Mesenchymal stem cell (in vitro differentiated cells and primary cell): ENCODE results near the gene RBMS3.

Experiments used
- DNase-seq: peaks from one replicate; pipeline ENCODE4 v3.0.0-alpha.2; 2013
- H2AFZ ChIP-seq: one replicate; pipeline ENCODE4 v1.6.1; 2013; ENCODE audit warnings: low read depth, mild to moderate bottlenecking, control low read depth, inconsistent platforms, low read length, moderate library complexity
- H2AK5ac ChIP-seq: 2 replicates; pipeline ENCODE4 v1.6.1; 2013; ENCODE audit warnings: low read length, moderate library complexity, mild to moderate bottlenecking, inconsistent platforms; ENCODE audit not compliant: severe bottlenecking
- H2BK120ac ChIP-seq: one replicate; pipeline ENCODE4 v1.6.1; 2013; ENCODE audit warnings: low read depth, mild to moderate bottlenecking, inconsistent platforms, low read length, moderate library complexity
- H2BK12ac ChIP-seq, 2 experiments: one replicate each; pipeline ENCODE4 v1.6.1; 2013; ENCODE audit warnings: inconsistent platforms in 2 of 2, low read length in 2 of 2, mild to moderate bottlenecking in 2 of 2, moderate library complexity in 2 of 2, control low read depth in 1 of 2
- H2BK15ac ChIP-seq: one replicate; pipeline ENCODE4 v1.6.1; 2013; ENCODE audit warnings: mild to moderate bottlenecking, low read depth, inconsistent platforms; ENCODE audit not compliant: poor library complexity, severe bottlenecking
- H2BK5ac ChIP-seq: 2 replicates; pipeline ENCODE4 v1.6.1; 2013; ENCODE audit warnings: low read depth, mild to moderate bottlenecking, low read length, control low read depth, inconsistent platforms; ENCODE audit not compliant: poor library complexity, severe bottlenecking
- H3K14ac ChIP-seq, 2 experiments: one replicate each; pipeline ENCODE4 v1.6.1; 2013; ENCODE audit warnings: inconsistent platforms in 2 of 2, low read length in 2 of 2, control low read depth in 1 of 2, mild to moderate bottlenecking in 1 of 2, moderate library complexity in 1 of 2
- H3K18ac ChIP-seq, 2 experiments: one replicate each; pipeline ENCODE4 v1.6.1; 2013; ENCODE audit warnings: inconsistent platforms in 2 of 2, low read length in 2 of 2, control low read depth in 1 of 2, low read depth in 1 of 2, mild to moderate bottlenecking in 1 of 2
- H3K23ac ChIP-seq, 2 experiments: one replicate each; pipeline ENCODE4 v1.6.1; 2013; ENCODE audit warnings: inconsistent platforms in 2 of 2, low read length in 2 of 2, mild to moderate bottlenecking in 2 of 2, moderate library complexity in 2 of 2, control low read depth in 1 of 2
- H3K27ac ChIP-seq: 2 replicates; pipeline ENCODE4 v1.5.1; 2013; ENCODE audit warnings: mild to moderate bottlenecking, moderate library complexity, low read length, control low read depth, inconsistent platforms; ENCODE audit not compliant: poor library complexity, severe bottlenecking
- H3K27me3 ChIP-seq, 2 experiments: 2 replicates each; pipeline versions ENCODE4 v1.6.1 to v1.7.0; 2013; ENCODE audit warnings: low read length in 2 of 2, mild to moderate bottlenecking in 2 of 2, moderate library complexity in 2 of 2, control low read depth in 1 of 2, inconsistent platforms in 1 of 2; ENCODE audit not compliant: control insufficient read depth in 1 of 2, insufficient read depth in 1 of 2
- H3K36me3 ChIP-seq, 2 experiments: 2 replicates each; pipeline versions ENCODE4 v1.6.1 to v1.7.0; 2013; ENCODE audit warnings: low read length in 2 of 2, control low read depth in 1 of 2, inconsistent platforms in 1 of 2, low read depth in 1 of 2, mild to moderate bottlenecking in 1 of 2; ENCODE audit not compliant: insufficient read depth in 2 of 2, control insufficient read depth in 1 of 2
- H3K4ac ChIP-seq, 2 experiments: one replicate each; pipeline ENCODE4 v1.6.1; 2013; ENCODE audit warnings: inconsistent platforms in 2 of 2, low read length in 2 of 2, mild to moderate bottlenecking in 2 of 2, moderate library complexity in 2 of 2, control low read depth in 1 of 2, low read depth in 1 of 2
- H3K4me1 ChIP-seq: 2 replicates; pipeline ENCODE4 v1.6.1; 2013; ENCODE audit warnings: low read depth, low read length, control low read depth; ENCODE audit not compliant: control insufficient read depth, insufficient read depth
- H3K4me2 ChIP-seq: 2 replicates; pipeline ENCODE4 v1.6.1; 2013; ENCODE audit warnings: low read length, mild to moderate bottlenecking, inconsistent platforms; ENCODE audit not compliant: poor library complexity, severe bottlenecking
- H3K4me3 ChIP-seq, 2 experiments: 2 replicates each; pipeline versions ENCODE4 v1.5.1 to v1.7.0; 2013; ENCODE audit warnings: low read length in 2 of 2, mild to moderate bottlenecking in 2 of 2, control low read depth in 1 of 2, low read depth in 1 of 2; ENCODE audit not compliant: insufficient read depth in 1 of 2
- H3K79me1 ChIP-seq: replicated peaks from 2 replicates; pipeline ENCODE4 v1.6.1; 2013; ENCODE audit warnings: mild to moderate bottlenecking, control low read depth, low read length, inconsistent platforms; ENCODE audit not compliant: poor library complexity, severe bottlenecking
- H3K9ac ChIP-seq: 2 replicates; pipeline ENCODE4 v1.7.0; 2013; ENCODE audit warnings: mild to moderate bottlenecking, low read length, moderate library complexity
- H3K9me3 ChIP-seq: 2 replicates; pipeline ENCODE4 v1.7.0; 2013; ENCODE audit warnings: mild to moderate bottlenecking, low read length; ENCODE audit not compliant: control insufficient read depth
- H4K8ac ChIP-seq: one replicate; pipeline ENCODE4 v1.6.1; 2013; ENCODE audit warnings: inconsistent platforms, mild to moderate bottlenecking, low read length, moderate library complexity
- H4K91ac ChIP-seq: one replicate; pipeline ENCODE4 v1.6.1; 2013; ENCODE audit warnings: mild to moderate bottlenecking, low read length, inconsistent platforms
- WGBS: methylation state at CpG from one replicate; pipeline ENCODE4 v1.1.7; 2013; ENCODE audit warnings: mixed read lengths; 5-methylcytosine and 5-hydroxymethylcytosine counted together

The RBMS3 gene

GRCh38 chr3:29534006-29534405, 253.1 kb downstream of the RBMS3 start:
- WGBS: 100% methylated on average over 1 of the region's 3 CpGs
- no peaks in the 10 kb centered on the region for H3K27me3 ChIP-seq
- H2BK15ac ChIP-seq: no peak overlapping the region
- H3K4me2 ChIP-seq: no peak overlapping the region
- no peak overlapping the region for H3K9ac ChIP-seq
- no peak overlapping the region for H3K4me3 ChIP-seq
- H3K79me1 ChIP-seq: peaks cover 9% of the 10 kb centered on the region
- H3K27ac ChIP-seq: no peak overlapping the region
- H2BK120ac ChIP-seq: no peak overlapping the region
- H2BK12ac ChIP-seq: no peak overlapping the region
- no peak overlapping the region for H2AFZ ChIP-seq
- H4K91ac ChIP-seq: no peak overlapping the region
- no peak for DNase-seq
- no peak overlapping the region for H3K18ac ChIP-seq
- no peak overlapping the region for H3K4ac ChIP-seq
- H3K36me3 ChIP-seq: no peaks in the 10 kb centered on the region
- H4K8ac ChIP-seq: no peak overlapping the region
- no peak overlapping the region for H2AK5ac ChIP-seq
- H3K4me1 ChIP-seq: peaks cover 1% of the 10 kb centered on the region
- no peak overlapping the region for H3K14ac ChIP-seq
- no peak overlapping the region for H3K23ac ChIP-seq
- H3K9me3 ChIP-seq: no peaks in the 10 kb centered on the region
- no peak overlapping the region for H2BK5ac ChIP-seq

DNA sequence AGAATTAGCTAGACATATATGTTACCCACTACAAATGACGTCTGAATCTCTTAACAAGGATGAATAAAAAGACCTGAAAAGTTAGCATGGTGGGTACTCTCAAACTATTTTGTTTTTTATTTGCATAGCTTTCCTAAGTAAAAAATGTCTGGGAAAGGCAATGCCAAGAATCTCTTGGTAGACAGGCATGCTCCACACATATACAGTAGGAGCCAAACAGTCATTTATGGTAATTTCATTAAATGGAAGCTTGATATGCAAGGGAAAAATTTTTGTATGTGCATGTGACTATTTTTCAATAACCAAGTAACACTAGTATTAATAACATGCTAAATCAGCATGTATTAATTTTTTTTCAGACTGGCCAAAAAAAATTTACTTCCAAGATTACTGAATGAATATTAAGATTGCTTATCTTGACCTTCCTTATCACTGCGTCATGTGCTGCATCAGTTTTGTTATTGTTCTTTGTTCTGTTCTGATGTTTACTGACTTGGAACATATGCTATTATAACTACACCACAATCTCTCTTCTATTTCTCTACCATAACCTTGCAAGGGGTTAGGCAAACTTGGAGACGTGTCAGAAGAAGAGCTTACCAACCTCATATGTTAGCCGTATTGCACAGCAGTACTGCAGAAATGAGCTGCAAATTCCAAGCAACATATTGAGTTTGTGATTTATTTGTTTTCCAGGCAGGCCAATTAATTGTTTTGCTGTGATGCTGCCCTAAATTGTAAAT, 255.3 kb downstream of the RBMS3 start:
- Histone ChIP-seq H3K79me1 (peaks cover 12% of the 10 kb centered on the region), H4K8ac (no peak overlapping the region), H2AK5ac (no peak overlapping the region), H2BK15ac (no peak overlapping the region), H2BK5ac (no peak overlapping the region), H4K91ac (no peak overlapping the region), H2BK12ac (no peak overlapping the region), H3K4ac (no peak overlapping the region), H3K4me1 (peaks cover 1% of the 10 kb centered on the region), H3K14ac (no peak overlapping the region), H3K9me3 (no peaks in the 10 kb centered on the region), H3K27ac (no peak overlapping the region), H3K4me2 (no peak overlapping the region), H3K18ac (no peak overlapping the region), H3K36me3 (no peaks in the 10 kb centered on the region), H3K23ac (no peak overlapping the region), H3K4me3 (no peak overlapping the region), H3K9ac (no peak overlapping the region), H2AFZ (no peak overlapping the region), H3K27me3 (no peaks in the 10 kb centered on the region), H2BK120ac (no peak overlapping the region)
- no peak for DNase-seq
- WGBS: 95% methylated on average over 2 of the region's 4 CpGs

DNA sequence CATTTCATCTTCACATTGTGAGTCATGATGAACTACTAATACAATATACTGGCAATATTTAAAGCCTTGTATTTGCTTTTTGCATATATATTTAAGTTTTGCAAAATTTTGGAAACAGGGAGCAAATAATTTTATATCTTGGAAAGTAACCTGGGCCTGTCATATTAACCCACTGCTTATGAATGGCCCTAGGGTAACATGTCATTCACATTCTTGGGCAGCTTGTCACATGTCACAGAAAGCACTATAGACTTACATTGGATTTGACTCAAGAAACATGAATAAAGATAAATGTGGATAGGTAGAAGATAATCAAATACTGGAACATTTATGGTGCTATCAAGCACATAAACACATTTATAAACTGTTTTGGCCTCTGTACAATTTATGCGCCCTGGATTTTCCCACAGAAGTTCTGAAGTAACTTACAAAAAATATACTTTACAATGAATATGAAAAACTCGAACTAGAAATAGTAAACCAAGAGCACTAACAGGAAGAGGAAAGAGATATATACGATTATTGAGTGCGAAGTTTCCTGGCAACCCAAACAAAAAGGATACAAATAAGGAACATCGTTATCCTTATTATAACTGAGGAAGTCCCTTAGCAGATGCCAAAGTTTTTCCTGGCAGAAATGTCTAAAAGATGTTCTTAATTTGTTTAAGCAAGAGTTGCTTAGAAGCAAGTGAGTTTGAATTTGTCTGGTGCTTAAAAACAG, 257.2 kb downstream of the RBMS3 start:
- Histone ChIP-seq H3K4me2 (no peak overlapping the region), H3K18ac (no peak overlapping the region), H3K27me3 (no peaks in the 10 kb centered on the region), H4K91ac (no peak overlapping the region), H2BK5ac (no peak overlapping the region), H3K23ac (no peak overlapping the region), H3K4me1 (no peaks in the 10 kb centered on the region), H3K36me3 (peaks cover 0 to 3% of the 10 kb centered on the region in 2 experiments), H2BK120ac (no peak overlapping the region), H2AK5ac (no peak overlapping the region), H4K8ac (no peak overlapping the region), H2BK12ac (no peak overlapping the region), H3K9ac (peak overlapping the region; percentile 48), H3K4ac (no peak overlapping the region), H3K79me1 (peaks cover 15% of the 10 kb centered on the region), H3K27ac (no peak overlapping the region), H3K4me3 (no peak overlapping the region), H3K9me3 (no peaks in the 10 kb centered on the region), H3K14ac (no peak overlapping the region), H2BK15ac (no peak overlapping the region), H2AFZ (no peak overlapping the region)
- DNase-seq: no peak
- WGBS: 84% methylated on average over 3 of the region's 5 CpGs

DNA sequence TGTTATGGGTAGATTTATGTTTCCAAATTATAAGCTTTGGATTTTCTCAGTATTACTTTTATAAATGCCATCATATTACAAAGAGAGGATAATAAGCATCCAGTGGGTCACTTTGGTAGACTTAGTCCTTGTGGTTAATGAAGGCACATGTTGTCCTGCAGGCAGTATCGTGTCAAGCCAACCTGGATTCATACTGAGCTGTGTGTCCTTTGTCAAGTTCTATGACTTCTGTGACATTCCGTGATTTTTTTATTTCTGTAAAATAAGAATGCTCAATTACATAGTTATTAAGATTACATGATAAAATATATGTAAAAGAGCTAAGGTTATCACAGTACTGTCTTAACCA, 257.7 kb downstream of the RBMS3 start:
- no peak overlapping the region for H3K23ac ChIP-seq
- H3K18ac ChIP-seq: no peak overlapping the region
- no peak overlapping the region for H3K27ac ChIP-seq
- no peaks in the 10 kb centered on the region for H3K4me1 ChIP-seq
- H3K79me1 ChIP-seq: peaks cover 15% of the 10 kb centered on the region
- no peak overlapping the region for H3K4ac ChIP-seq
- H4K8ac ChIP-seq: no peak overlapping the region
- 100% methylated on average over 1 of the region's 2 CpGs for WGBS
- H3K9ac ChIP-seq: peak overlapping the region; percentile 48
- no peak overlapping the region for H3K4me2 ChIP-seq
- no peak overlapping the region for H2BK15ac ChIP-seq
- no peaks in the 10 kb centered on the region for H3K27me3 ChIP-seq
- no peak overlapping the region for H2BK12ac ChIP-seq
- no peak overlapping the region for H3K4me3 ChIP-seq
- no peak overlapping the region for H2AK5ac ChIP-seq
- H3K14ac ChIP-seq: no peak overlapping the region
- no peak overlapping the region for H2AFZ ChIP-seq
- DNase-seq: no peak
- no peaks in the 10 kb centered on the region for H3K9me3 ChIP-seq
- H3K36me3 ChIP-seq: peaks cover 0 to 3% of the 10 kb centered on the region in 2 experiments
- no peak overlapping the region for H2BK120ac ChIP-seq
- H4K91ac ChIP-seq: no peak overlapping the region
- no peak overlapping the region for H2BK5ac ChIP-seq
